ENCODE results near the gene RPAP2. TPM values are rescaled to one million over a fixed set of nuclear protein-coding genes. Genes with fewer than 3 reads are reported as not detected.

RPAP2 gene
- total RNA-seq, 2 experiments from 2014 or later = 23.4 to 26.5 TPM

DNA sequence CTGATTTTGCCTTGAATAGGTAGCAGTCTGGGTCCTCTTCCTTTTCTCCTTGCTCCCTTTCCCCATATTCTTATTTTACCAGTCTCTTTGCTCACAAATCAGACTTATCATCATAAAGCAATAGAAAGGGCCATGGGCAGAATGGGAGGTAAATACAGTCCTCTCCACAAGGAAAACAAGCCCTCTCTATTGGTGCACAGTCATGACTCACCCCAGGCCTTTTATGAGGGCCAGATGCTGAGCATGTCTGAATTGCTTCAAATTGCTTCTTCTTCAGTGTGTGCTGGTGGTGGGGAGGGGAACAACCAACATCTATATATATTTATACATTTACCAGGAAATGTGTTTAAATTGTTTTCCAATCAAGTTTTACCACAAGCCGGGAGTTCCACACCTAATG lies 112.7 kb downstream of the RPAP2 start:
- Mint-ChIP-seq H3K9me3 (no peaks in the 10 kb centered on the region), H3K27me3 (no peaks in the 10 kb centered on the region), H3K36me3 (ENCODE audit: low read depth) (no peaks in the 10 kb centered on the region), H3K27ac (no peak overlapping the region), H3K4me3 (no peak overlapping the region), H3K4me1 (ENCODE audit: low read depth) (peaks cover 38% of the 10 kb centered on the region)
- intact Hi-C loops (cut with DNase I, micrococcal nuclease) = no loop called here
- peak in 1 of 14 experiments; percentile 51 for DNase-seq
- Histone ChIP-seq H3K27ac (ENCODE audit: low read depth in 1 of 2, low read length in 2 of 2) (no peak overlapping the region), H3K4me1 (ENCODE audit: insufficient read depth, low read length) (peaks cover 32% of the 10 kb centered on the region), H3K27me3 (ENCODE audit: control insufficient read depth in 1 of 2, insufficient read depth in 2 of 2, low read length in 2 of 2) (no peaks in the 10 kb centered on the region), H3K36me3 (ENCODE audit: insufficient read depth, low read length) (no peaks in the 10 kb centered on the region), H3K4me3 (ENCODE audit: low read length) (no peak overlapping the region), H3K9me3 (ENCODE audit: control insufficient read depth in 1 of 2, insufficient read depth in 1 of 2, low read length in 2 of 2) (no peaks in the 10 kb centered on the region)
- ATAC-seq (ENCODE audit: poor library complexity) = peak; percentile 34
- ChIA-PET POLR2A (interaction anchor here (2.7 kb wide), 1 partner anchor 73 kb away, joined by 11 read pairs; no protein-coding TSS in a partner anchor), CTCF (no interaction called here)
- no peak for TF ChIP-seq CTCF (IDR thresholded peaks at IDR 0.05)

GRCh38 chr1:92419642-92420041 lies 120.8 kb downstream of the RPAP2 start:
- Mint-ChIP-seq H3K4me3 (no peak overlapping the region), H3K9me3 (no peaks in the 10 kb centered on the region), H3K27ac (no peak overlapping the region), H3K4me1 (ENCODE audit: low read depth) (no peaks in the 10 kb centered on the region), H3K36me3 (ENCODE audit: low read depth) (no peaks in the 10 kb centered on the region), H3K27me3 (no peaks in the 10 kb centered on the region)
- Histone ChIP-seq H3K27me3 (ENCODE audit: control insufficient read depth in 1 of 2, insufficient read depth in 2 of 2, low read length in 2 of 2) (no peaks in the 10 kb centered on the region), H3K4me3 (ENCODE audit: low read length) (no peak overlapping the region), H3K36me3 (ENCODE audit: insufficient read depth, low read length) (no peaks in the 10 kb centered on the region), H3K9me3 (ENCODE audit: control insufficient read depth in 1 of 2, insufficient read depth in 1 of 2, low read length in 2 of 2) (no peaks in the 10 kb centered on the region), H3K27ac (ENCODE audit: low read depth in 1 of 2, low read length in 2 of 2) (no peak overlapping the region), H3K4me1 (ENCODE audit: insufficient read depth, low read length) (no peaks in the 10 kb centered on the region)
- CTCF ChIA-PET = no interaction called here
- TF ChIP-seq CTCF (IDR thresholded peaks at IDR 0.05) = no peak
- intact Hi-C loops (cut with DNase I, micrococcal nuclease) = loop anchor here in 1 of 2 experiments (5.0 kb wide), 1 partner anchor 722 kb away; no protein-coding TSS in a partner anchor
- DNase-seq (no peak), ATAC-seq (ENCODE audit: poor library complexity) (no peak)
- POLR2A ChIA-PET = no interaction called here

DNA sequence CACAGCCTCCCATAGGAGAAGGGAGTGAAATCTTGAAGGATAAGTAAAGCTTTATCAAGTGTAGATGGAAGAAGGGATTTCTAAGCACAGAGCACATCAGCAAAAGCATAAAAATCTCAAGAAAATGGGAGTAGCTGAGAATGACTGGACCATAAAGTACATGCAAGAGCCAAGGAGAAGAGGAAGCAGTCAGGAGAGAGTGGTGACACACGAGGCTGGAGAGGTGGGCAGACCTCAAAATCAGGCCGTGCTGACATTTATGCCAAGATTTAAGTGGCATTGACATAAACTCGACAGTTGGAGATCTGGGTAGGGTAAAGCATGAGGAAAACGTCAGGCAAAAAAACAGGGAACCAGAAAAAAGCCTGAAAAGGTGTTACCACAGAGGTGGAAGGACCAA lies 125.5 kb downstream of the RPAP2 start:
- intact Hi-C loops (cut with DNase I, micrococcal nuclease) = loop anchor here in 1 of 2 experiments (5.0 kb wide), 1 partner anchor 727 kb away; no protein-coding TSS in a partner anchor
- TF ChIP-seq CTCF (IDR thresholded peaks at IDR 0.05) = no peak
- H3K27me3 ChIP-seq (ENCODE audit: control insufficient read depth in 1 of 2, insufficient read depth in 2 of 2, low read length in 2 of 2) = no peaks in the 10 kb centered on the region
- ATAC-seq (ENCODE audit: poor library complexity) = no peak
- Mint-ChIP-seq H3K4me1 (ENCODE audit: low read depth) (no peaks in the 10 kb centered on the region), H3K9me3 (no peaks in the 10 kb centered on the region), H3K27ac (no peak overlapping the region), H3K4me3 (no peak overlapping the region), H3K27me3 (no peaks in the 10 kb centered on the region), H3K36me3 (ENCODE audit: low read depth) (no peaks in the 10 kb centered on the region)
- CTCF ChIA-PET = no interaction called here
- H3K4me1 ChIP-seq (ENCODE audit: insufficient read depth, low read length) = no peaks in the 10 kb centered on the region
- no peaks in the 10 kb centered on the region for H3K36me3 ChIP-seq (ENCODE audit: insufficient read depth, low read length)
- no peak overlapping the region for H3K27ac ChIP-seq (ENCODE audit: low read depth in 1 of 2, low read length in 2 of 2)
- no peak for DNase-seq
- POLR2A ChIA-PET = no interaction called here
- no peaks in the 10 kb centered on the region for H3K9me3 ChIP-seq (ENCODE audit: control insufficient read depth in 1 of 2, insufficient read depth in 1 of 2, low read length in 2 of 2)
- H3K4me3 ChIP-seq (ENCODE audit: low read length) = no peak overlapping the region
